ENCODE data around the gene MYL12B.

DNA sequence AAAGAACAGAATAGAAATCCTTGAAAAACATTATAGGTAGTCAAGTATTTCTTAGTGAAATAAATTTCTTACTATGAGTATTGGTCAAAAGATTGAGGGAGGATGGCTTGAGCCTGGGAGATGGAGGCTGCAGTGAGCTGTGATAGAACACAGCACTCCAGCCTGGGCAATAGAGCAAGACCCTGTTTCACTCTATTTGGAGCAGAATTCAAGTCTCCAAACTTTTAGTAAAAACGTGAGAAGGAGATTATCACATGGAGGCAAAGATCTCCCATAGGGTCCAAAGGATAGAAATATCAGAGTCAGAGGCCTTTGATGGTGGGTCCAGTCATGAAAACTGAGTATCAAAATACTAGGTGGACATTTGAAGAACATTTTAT is 16.8 kb upstream of the MYL12B start:
- TF ChIP-seq, protein P1, sequence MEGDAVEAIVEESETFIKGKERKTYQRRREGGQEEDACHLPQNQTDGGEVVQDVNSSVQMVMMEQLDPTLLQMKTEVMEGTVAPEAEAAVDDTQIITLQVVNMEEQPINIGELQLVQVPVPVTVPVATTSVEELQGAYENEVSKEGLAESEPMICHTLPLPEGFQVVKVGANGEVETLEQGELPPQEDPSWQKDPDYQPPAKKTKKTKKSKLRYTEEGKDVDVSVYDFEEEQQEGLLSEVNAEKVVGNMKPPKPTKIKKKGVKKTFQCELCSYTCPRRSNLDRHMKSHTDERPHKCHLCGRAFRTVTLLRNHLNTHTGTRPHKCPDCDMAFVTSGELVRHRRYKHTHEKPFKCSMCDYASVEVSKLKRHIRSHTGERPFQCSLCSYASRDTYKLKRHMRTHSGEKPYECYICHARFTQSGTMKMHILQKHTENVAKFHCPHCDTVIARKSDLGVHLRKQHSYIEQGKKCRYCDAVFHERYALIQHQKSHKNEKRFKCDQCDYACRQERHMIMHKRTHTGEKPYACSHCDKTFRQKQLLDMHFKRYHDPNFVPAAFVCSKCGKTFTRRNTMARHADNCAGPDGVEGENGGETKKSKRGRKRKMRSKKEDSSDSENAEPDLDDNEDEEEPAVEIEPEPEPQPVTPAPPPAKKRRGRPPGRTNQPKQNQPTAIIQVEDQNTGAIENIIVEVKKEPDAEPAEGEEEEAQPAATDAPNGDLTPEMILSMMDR (IDR thresholded peaks at IDR 0.05; ENCODE audit: extremely low read depth in 1 of 2, insufficient read depth in 1 of 2, low read depth in 1 of 2, low read length in 2 of 2) = no peak
- TF ChIP-seq POLR2A (IDR thresholded peaks at IDR 0.05; ENCODE audit: low read depth, low read length) (no peak), JUN (IDR thresholded peaks at IDR 0.05; ENCODE audit: borderline replicate concordance, insufficient read depth, insufficient read length, low read depth) (no peak)

All from endothelial cell of umbilical vein (primary cell).